Measurements from ENCODE around the gene ACTR1B.
"Not testable (repeated sequence)": the region's sequence is repeated elsewhere in the genome, so short reads cannot be mapped to it uniquely, and the experiment has no call there.

ACTR1B gene

GRCh38 chr2:97657986-97658690 is 5.7 kb downstream of the ACTR1B start:
- no peak for DNase-seq

DNA sequence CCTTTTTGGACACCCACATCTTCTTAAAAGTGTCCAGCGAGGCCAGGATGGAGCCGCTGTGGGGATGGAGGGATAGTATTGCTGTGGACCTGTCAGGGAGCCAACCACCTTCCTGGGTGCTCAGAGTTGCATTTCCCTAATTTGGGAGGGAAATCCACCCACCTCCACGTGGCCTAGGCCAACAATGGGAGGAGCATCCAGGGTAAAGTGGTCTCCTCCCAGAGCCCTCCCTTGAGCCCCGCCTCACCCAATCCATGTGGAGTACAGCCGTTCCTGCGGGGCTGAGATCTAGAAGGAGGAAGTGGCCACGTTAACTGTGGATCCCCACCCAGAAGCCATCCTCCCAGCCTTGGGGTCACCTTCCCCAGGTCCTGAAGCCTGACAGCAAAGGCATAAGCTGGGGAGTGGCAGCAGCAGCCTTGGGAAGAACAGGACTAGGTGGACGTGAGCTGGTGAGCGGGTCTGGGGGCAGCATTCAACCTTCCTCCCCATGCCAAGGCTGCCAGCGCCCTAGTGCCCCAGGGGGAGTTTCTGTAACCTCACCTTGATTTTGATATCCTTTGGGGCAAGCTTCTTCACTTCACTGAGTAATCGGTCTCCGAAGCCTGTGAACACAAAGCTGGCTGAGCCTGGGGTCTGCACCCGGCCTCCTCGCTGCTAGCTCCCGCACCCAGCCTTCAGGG is 6.8 kb downstream of the ACTR1B start:
- DNase-seq, result no peak

- DNase-seq, result no peak
Measured at GRCh38 chr2:97656129-97656755, 7.6 kb downstream of the ACTR1B start.

DNA sequence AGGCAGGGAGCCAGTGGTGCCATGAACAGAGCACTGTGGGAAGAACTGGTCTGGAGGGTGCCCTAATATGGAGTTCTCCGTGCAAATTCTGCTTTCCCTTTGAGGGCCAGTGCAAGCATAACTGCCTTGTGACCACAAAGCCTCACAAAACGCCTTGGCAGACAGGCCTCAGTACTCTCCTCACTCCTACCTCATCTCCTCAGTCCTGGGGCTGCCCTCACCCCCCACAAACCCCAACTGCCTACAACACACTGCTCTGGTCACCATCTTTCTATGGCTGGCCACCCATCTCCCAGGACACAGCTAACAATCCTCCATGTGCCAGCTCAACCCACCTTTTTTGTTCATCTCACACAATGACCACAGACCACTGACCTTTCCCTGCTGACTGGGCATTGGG is 9.1 kb downstream of the ACTR1B start:
- DNase-seq, result no peak

- no peak for DNase-seq
Measured at GRCh38 chr2:97654309-97654708, 9.5 kb downstream of the ACTR1B start.

- DNase-seq, result no peak
Measured at GRCh38 chr2:97653874-97654273, 10.0 kb downstream of the ACTR1B start.

GRCh38 chr2:97653473-97653872 is 10.4 kb downstream of the ACTR1B start:
- DNase-seq, result no peak

- no peak for DNase-seq
Measured at GRCh38 chr2:97651114-97651513, 12.7 kb downstream of the ACTR1B start.

GRCh38 chr2:97646977-97647376 is 16.9 kb downstream of the ACTR1B start:
- DNase-seq, result no peak

- peak; percentile 94 to 98 (median 98) for DNase-seq
Measured at GRCh38 chr2:97645695-97646629, 17.9 kb downstream of the ACTR1B start, which contains the start of gene COX5B. Gene COX5B, plus strand, starts transcription at chr2:97646062. Its CDS starts 25 bp downstream, at chr2:97646087.

DNA sequence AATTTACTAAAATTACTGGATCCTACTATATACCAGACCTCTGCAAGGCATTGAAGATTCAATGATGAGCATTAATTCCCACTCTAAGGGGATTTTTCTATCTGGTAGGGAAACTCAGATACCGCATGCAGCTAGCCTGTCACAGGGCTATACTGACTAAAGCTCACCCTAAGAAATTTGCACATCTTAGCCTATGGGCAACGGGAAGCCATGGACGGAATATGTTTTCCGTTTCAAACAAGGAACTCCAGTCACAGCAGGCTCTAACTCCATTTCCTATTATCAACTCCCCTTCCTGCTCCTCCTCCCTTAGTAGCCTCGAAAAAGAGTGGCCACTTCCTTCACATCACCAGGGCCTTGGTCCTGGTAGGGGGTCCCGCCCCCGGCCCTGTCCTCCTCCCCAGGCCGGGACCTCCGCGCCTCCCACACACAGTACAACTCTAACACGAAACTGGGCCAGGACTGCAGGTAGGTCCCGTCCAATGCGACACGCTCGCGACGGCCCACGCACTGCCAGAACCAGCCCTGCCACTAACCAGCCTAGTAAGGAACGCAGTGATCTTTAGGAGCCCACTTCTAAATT is 18.6 kb downstream of the ACTR1B start:
- no peak for DNase-seq

DNA sequence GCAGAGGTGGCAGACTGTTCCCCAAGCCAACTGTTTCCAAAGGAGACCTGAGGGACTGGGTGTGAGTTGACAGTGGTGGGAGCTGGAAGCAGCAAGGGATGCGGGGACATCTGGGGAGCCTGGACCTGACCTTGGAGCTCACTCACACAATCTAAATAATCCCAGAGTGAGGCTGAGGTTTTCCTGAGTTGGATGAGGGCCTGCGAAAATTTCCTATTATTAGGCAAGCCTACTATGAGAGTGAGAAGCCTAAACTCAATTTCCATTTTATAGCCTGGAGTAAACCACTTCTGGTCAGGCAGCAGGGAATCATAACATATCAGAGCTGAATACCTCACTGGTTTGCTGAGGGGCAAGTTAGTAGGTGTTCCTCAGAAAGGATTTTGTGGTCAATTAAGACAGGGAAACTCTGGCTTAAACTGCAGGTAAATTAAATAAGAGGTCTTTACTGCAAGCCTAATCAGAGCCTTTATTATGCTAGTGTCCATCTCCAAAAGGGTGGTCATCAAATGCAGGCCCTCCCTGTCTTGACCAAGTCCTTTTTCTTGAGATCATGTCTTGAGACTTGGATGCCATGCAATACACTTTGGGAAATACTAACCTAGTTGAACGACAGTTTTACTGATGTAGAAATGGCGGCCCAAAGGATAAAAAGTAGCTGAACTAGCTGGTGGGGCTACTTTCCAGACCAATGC is 19.7 kb downstream of the ACTR1B start:
- no peak for DNase-seq

- DNase-seq, result not testable (repeated sequence)
Measured at GRCh38 chr2:97626049-97626430, 37.8 kb downstream of the ACTR1B start.

DNA sequence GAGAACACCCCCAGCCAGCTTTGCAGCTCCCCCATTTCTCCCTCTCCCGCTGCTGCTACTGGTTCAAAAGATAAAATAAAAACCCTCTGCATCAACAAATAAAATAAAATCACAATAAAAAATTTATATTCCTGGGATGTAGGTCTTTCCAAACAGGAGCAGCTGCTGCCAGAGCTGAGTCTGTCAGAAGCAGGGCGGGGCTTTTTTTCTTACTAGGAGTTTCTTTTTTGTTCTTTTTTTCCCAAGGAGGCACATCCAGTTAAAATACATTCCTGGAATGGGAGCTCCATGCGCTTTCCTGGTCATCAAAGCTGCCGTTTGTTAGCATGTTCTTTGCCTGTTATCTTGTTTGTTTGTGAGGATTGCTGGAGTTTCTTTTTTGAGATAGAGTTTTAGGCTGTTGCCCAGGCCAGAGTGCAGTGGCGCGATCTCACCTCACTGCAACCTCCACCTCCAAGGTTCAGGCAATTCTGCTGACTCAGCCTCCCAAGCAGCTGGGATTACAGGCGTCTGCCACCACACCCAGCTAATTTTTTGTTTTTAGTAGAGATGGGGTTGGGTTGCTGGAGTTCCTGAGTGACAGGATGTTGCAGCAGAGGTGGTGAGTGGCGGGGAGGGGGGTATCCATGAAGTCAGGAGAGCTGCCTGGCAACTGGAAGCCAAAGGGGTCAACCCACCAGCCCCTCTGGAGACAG is 38.3 kb downstream of the ACTR1B start:
- DNase-seq, result not testable (repeated sequence)

DNA sequence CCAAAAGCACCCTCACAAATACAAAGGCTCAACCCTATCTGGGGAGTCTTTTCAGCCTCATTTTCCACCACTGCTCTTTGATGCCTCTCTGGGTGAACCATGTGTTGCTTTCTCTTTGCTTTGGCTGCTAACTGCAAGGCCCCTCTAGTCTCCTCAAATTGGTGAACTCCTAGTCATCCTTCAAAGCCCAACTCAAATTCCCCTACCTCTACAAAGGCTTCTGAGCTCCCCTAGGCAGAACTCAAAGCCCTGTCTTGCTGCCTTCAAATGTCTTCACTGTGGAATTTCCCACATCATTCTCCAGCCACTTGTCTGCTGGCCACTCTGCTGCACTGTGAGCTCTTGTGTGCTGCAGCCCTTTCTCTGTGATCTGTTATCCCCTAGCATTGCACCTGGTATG is 40.9 kb downstream of the ACTR1B start:
- DNase-seq, result not testable (repeated sequence)

DNA sequence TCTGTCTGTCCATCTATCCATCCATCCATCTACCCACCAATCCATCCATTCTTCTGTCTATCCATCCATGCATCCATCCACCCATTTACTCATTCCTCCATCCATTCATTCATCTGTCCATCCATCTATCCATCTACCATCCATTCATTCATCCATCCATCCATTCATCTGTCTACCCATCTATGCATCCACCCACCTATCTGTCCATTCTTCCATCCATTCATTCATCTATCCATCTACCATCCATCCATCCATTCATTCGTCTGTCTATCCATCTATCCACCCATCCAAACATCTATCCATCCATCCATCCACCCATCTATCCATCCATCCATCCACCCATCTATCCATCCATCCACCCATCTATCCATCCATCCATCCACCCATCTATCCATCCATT is 43.4 kb downstream of the ACTR1B start:
- DNase-seq, result not testable (repeated sequence)

DNA sequence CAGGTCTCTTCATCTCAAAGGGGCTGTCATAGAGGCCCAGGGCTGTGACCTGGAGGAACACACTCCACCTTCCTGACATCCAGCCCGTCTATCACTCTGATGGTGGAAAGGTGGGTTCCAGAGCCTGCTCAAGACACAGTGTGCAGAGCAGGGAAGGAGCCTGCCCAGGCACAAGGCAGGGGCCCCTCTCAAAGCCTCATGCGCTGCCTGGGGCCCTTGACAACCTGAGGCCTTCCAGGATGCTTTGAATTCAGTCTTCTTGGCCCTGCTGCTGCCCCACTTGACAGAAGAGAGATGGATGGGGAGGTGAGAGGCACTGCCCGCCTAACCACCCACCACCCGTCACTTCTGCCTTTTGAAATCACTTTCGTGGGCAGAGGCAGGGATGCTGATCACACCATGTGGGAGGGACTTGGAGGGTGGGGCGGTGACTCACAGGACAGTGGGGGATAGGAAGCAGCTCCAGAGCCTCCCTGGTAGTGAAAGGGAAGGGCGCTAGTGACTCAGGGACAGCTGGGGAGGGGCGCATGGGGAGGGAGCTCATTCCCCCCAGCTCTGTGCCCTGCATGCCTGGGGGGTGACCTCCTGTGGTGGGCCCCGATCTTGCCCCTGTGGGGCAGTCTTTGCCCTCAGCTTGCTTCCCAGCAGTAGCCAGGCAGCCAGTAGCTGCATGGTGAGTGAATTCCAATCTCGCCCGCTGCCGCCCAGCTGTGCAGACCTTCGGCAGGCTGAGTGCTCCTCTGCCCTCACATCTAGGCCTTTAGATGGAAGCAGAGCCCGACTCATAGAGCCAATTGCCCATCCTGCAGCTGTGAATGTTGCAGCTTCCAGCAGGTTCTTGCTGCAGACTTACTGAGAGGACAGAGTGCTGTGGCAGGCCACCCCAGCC is 44.7 kb downstream of the ACTR1B start:
- not testable (repeated sequence) for DNase-seq

DNA sequence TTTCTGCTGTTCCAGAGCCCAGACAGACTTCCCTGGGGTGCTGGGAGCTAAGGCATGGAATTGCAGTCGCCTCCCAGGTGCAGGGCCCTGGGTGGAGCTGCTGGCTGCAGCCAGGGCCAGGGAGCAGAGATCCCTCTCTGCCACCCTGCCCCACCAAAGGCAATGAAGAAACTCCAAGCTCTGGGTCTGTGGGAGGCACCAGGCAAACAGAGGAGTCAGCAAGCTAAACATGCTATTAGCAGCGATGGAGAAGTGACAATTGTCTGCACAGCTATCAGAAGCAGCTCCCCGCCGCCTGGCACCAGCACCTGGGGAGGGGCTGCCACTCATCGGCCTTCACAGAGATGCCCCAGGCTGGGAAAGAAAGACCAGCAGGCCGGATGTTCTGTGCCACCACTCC is 45.9 kb downstream of the ACTR1B start:
- no peak for DNase-seq

DNA sequence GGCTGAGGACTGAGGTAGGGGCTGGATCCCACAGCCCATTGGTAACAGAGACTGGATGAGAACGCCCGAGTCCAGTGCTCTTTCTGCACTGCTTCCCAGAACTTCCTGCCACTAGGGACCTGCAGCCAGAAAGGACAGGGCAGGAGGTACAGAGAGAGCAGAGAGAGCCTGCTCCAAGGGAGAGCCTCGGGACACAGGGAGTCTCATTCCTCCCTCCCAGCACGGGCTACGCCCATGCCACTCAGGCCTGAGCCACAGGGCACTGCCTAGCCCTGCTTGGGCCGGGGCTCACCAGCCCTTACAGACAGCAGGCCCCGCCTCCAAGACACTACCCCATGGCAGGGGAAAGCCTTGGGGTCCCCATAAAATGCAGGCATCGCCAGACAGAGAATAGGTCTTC is 48.1 kb downstream of the ACTR1B start:
- not testable (repeated sequence) for DNase-seq

- DNase-seq, result not testable (repeated sequence)
Measured at GRCh38 chr2:97611895-97612294, 51.9 kb downstream of the ACTR1B start.

Measured in stimulated activated naive CD4-positive, alpha-beta T cell (primary cell).